ENCODE data around the gene ENAH.
"Not testable (repeated sequence)": the region's sequence is repeated elsewhere in the genome, so short reads cannot be mapped to it uniquely, and the experiment has no call there.

ENAH gene

GRCh38 chr1:225652729-225653462 is at the start of gene ENAH:
ENAH (minus strand) TSS chr1:225653123; CDS start chr1:225652690, 433 bp downstream.
- DNase-seq (ENCODE audit: low read depth in 2 of 2) = peak in 1 of 2 donors; percentile 8

- DNase-seq (ENCODE audit: low read depth in 2 of 2) = no peak
These were observed 48.1 kb upstream of the ENAH start for GRCh38 chr1:225700889-225701465.

DNA sequence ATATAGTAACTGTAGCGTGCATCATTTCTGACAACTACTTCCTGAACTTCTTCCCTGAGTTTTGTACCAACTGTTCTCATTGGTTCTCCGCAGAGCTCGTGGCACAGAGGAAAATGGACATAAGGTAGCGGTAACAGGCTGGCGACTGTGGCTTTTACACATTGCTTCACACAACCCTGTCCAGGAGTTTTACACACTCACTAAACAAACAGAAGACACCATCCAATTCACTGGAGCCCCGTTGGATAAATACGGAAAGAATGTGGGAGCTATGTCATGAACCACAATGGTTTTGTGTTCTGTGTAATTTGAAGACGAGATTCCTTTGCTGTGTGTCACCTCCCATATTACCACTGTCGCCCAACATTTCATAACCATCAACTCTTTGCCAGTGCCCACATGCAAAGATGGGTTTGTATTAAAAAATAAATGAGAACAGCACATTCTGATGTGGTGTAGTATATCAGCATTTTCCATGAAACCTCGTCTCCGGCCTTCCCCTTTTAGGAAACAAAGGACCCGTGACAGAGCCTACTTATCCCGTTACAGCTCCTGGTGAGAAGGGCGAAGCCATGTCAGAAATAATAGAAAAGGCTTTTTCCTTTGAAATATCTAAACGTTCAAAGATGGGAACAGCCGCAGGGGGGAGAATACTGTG is 47.4 kb upstream of the ENAH start:
- no peak for DNase-seq (ENCODE audit: low read depth in 2 of 2)

DNA sequence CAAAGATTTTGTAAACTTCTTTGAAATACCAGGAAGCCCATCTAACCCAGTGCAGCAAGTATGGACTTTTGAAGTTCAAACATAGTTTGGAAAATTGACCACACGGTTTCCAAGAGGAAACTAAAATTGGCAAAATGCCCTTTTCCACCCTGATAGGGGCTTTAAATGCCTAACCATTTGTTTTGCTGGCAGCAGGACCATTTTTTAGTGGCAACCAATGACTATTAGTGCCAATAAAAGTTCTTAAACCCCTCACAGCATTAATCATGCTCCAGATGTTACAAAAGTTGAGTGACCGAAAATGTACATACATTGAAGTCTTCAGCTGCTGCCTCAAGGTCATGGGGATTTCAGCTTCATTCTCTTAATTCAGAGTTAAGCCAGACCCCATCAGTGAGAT is 46.4 kb upstream of the ENAH start:
- DNase-seq (ENCODE audit: low read depth in 2 of 2) = no peak

DNA sequence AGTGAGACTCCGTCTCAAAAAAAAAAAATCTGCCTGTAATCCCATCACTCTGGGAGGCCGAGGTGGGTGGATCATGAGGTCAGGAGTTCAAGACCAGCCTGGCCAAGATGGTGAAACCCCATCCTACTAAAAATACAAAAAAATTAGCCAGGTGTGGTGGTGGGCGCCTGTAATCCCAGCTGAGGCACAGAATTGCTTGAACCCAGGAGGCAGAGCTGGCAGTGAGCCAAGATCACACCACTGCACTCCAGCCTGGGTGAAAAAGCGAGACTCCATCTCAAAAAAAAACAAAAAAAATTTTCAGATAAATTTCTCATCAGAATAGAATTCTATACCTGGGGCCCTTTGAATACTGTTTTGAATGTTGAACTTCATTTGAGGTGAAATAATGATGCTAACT is 45.3 kb upstream of the ENAH start:
- not testable (repeated sequence) for DNase-seq (ENCODE audit: low read depth in 2 of 2)

DNA sequence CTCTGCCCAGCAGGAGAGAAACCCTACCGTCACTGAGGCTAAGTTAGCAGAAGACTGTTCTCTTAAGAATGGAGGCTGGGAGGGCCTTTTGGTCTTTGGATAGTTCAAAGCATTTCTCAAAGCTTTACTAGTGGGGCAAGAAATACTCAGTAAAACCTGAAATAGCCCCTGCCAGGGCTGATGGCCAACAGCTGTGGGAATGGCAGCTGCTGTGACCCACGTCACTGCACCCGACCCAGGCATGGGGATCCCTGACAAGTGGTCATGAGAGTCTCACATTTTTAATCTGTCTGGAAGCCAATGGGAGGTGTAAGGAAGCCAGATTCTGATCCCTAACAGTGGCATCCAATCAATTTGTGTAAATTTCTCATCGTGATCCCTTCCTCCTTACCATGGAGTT is 44.5 kb upstream of the ENAH start:
- no peak for DNase-seq (ENCODE audit: low read depth in 2 of 2)

DNA sequence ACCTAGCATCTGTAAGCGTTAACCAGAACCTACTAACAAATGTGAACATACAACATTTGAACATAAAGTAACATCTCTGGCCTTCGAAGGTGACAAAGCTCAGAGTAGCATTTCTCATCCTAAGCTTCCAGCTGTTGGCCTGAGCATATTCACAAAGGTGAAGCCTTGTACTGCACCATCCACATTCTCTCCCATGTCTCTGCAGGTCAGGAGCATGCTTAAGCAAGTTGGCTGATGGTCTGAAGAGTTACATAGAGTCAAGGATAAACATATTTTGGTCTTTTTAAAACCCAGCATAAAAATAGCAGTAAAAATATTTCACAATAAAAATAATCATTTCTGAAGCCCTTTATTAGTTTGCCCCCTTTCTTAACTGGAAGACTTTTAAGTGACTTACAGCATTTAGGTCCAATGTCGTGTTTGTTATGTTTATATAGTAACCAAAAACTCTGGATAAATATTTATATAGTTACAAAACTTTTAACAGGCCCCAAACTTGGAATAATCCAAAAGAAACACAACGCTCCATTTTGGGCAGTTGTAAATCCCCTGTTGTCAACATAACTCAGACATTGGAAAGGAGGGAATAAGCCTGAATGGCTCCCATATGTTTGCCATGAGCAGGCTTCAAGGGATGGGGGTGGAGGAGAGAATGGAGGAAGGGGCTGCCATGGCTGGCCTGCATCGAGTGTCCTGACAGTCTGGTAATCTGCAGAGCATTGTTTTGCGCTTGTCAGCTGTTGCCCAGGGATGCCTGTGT is 42.8 kb upstream of the ENAH start:
- DNase-seq (ENCODE audit: low read depth in 2 of 2) = no peak

- no peak for DNase-seq (ENCODE audit: low read depth in 2 of 2)
These were observed 41.3 kb upstream of the ENAH start for GRCh38 chr1:225694151-225694603.

GRCh38 chr1:225693697-225694096 is 40.8 kb upstream of the ENAH start:
- not testable (repeated sequence) for DNase-seq (ENCODE audit: low read depth in 2 of 2)

DNA sequence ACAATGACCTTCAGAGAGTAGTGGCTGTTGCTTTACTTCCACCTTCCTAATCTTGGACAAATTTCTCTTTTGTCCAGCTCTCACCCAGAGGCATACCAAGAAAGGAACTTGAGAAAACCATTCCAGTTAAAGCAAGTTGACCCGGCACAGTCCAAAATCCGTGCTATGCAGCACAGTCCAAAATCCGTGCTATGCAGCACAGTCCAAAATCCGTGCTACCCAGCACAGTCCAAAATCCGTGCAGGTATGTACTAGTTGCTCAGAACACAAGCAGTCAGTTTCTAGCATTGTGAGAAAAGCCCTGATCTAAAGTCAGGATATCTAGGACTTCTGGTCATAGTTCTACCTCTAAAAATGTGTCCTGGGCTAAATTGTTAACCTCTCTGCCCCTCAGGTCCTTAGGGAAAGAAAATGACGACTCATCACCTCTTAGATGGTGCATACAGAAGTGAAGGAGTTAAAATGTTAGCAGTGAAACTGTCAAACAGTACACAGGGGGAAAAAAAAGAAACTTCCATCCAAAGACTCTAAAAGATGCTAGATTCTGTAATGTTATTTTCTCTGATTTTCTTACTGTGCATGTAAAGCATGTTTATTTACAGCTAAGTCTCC is 40.3 kb upstream of the ENAH start:
- DNase-seq (ENCODE audit: low read depth in 2 of 2) = no peak

GRCh38 chr1:225692517-225692879 is 39.6 kb upstream of the ENAH start:
- DNase-seq (ENCODE audit: low read depth in 2 of 2) = no peak

GRCh38 chr1:225691861-225692516 is 39.1 kb upstream of the ENAH start:
- DNase-seq (ENCODE audit: low read depth in 2 of 2) = no peak

DNA sequence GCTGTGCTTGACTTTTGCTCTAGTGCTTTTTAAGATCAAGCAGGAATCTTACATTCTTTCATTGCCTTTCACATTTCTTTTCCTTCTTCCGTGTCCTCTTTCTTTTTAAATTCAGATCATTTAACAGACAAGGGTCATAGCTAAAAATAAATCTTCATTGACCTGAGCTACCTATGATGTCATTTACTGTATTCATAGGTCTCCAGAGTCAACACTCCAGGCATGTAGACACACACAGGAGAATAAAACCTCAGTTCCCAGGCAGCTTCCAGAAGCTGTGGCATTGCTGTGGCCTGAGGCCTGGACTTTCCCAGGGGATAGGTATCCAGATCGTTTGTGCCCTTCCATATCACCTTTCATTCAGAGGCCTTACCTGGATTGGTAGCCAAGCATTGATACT is 38.5 kb upstream of the ENAH start:
- no peak for DNase-seq (ENCODE audit: low read depth in 2 of 2)

DNA sequence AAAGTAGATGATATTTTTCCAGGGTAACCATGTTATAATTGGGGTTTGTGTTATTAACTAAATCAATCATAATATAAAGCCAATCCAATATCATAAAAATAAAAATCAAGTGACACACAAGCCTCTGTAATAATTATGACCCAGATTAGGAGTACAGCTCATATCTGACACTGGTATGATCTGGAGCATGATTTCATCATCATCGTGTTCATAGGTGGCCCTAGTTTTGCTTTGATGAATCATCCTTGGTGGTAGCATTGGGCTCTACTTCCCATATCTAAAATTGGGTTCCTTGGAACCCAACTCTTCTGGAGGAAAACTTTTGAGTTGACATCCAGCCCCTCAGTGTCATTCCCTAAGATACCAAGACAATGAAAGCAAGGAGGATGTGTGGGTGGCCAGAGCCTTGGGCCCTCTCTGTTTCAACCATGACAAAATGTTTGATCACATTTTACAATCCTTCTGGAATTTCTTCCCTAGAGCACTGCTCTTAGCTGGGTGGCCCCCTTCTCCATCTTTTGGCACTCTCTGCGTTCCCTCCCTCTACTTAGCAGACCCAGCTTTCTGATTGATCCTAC is 37.0 kb upstream of the ENAH start:
- DNase-seq (ENCODE audit: low read depth in 2 of 2) = no peak

DNA sequence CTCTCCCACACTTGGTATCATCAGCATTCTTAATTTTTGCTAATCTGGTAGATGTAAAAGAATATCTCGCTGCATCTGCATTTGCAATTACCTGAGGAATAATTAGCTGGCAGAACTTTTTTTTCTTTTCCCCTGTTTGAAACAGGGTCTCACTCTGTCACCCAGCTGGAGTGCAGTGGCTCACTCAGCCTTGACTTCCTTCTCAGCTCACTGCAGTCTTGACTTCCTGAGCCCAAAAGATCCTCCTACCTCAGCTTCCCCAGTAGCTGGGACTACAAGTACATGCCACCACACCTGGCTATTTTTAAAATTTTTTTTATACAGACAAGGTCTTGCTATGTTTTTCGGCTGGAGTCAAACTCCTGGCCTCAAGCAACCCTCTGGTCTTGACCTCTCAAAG is 35.4 kb upstream of the ENAH start:
- DNase-seq (ENCODE audit: low read depth in 2 of 2) = no peak

GRCh38 chr1:225685476-225686176 is 32.7 kb upstream of the ENAH start:
- no peak for DNase-seq (ENCODE audit: low read depth in 2 of 2)

GRCh38 chr1:225684741-225685140 is 31.8 kb upstream of the ENAH start:
- DNase-seq (ENCODE audit: low read depth in 2 of 2) = no peak

GRCh38 chr1:225681231-225681630 is 28.3 kb upstream of the ENAH start:
- DNase-seq (ENCODE audit: low read depth in 2 of 2) = no peak

DNA sequence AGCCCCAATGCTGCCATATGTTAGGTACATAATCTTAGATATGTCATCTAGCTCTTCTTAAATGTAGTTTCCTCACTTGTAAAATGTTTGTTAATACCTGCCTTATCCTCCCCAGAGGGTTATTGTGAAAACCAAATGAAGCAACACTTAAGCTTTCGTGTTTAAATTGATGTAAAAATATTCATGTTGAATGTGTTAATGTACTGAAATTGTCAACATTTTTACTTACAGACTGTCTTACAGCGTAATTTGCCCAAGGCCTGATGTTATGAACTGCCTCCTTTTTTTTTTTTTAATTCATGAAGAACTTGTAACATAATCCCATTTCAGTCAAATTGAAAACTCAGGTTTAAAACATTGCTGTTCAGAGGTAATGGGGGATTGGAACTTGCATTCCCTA is 25.6 kb upstream of the ENAH start:
- no peak for DNase-seq (ENCODE audit: low read depth in 2 of 2)

GRCh38 chr1:225677350-225678124 is 24.6 kb upstream of the ENAH start:
- no peak for DNase-seq (ENCODE audit: low read depth in 2 of 2)

Data from stimulated activated CD4-positive, alpha-beta T cell treated with anti-CD3 and anti-CD28 coated beads, Interleukin-1b, Interleukin-23, amount 100 ng/mL, for 1 hour (primary cell).